HCT116 (cell line): ENCODE data around the gene PAM16. TPM values are rescaled to one million over a fixed set of nuclear protein-coding genes. Genes with fewer than 3 reads are reported as not detected.

ENCODE experiments used
- ATAC-seq: fragments of 200-7000 bp; cut with Tn5 transposase; 2 replicates; pipeline ENCODE4 v1.9.1; 2020; ENCODE audit warnings: mild to moderate bottlenecking, moderate library complexity
- BruUV-seq: library from RNA; stranded (reverse); fragments of 400-500 nt; replicated peaks from 2 replicates; lab custom pipeline; 2021; lab: Mats Ljungman, UMichigan
- CTCF ChIA-PET: fragments of 300-600 bp; sonication (Branson Sonifier 250); formaldehyde crosslinking; loops from one replicate; lab custom pipeline; 2021; ENCODE audit warnings: antibody characterized with exemption; lab: Charles Lee
- POLR2A ChIA-PET: fragments of 300-600, 350-600 bp; sonication (Branson Sonifier 250); formaldehyde crosslinking; loops from one replicate; lab custom pipeline; 2021; ENCODE audit warnings: antibody characterized with exemption; lab: Charles Lee
- RAD21 ChIA-PET, 2 experiments: fragments of 300-600 bp; sonication (Branson Sonifier 250); formaldehyde crosslinking; loops; one replicate each; lab custom pipeline; 2023; ENCODE audit warnings: low total read pairs in 2 of 2; ENCODE audit not compliant: uncharacterized antibody in 2 of 2, unreplicated experiment in 2 of 2, low non-redundant PET in 1 of 2; lab: Charles Lee
- DNase-seq: peaks from one replicate; pipeline ENCODE4 v3.0.0-alpha.2; 2010; ENCODE audit warnings: low read depth, low spot score
- H2AFZ ChIP-seq: fragments of 200-600 bp; shearing (Covaris generic), sonication (generic); 2 replicates; pipeline ENCODE4 v1.6.1; 2017; ENCODE audit warnings: low read depth, mixed run types, mixed read lengths, antibody characterized with exemption, low read length; ENCODE audit not compliant: poor library complexity, severe bottlenecking
- H3K27ac ChIP-seq: 2 replicates; pipeline ENCODE4 v1.5.1; 2012; ENCODE audit warnings: low read depth, low read length
- H3K27me3 ChIP-seq: fragments of 200-600 bp; sonication (generic); 2 replicates; pipeline ENCODE4 v1.6.1; 2016; ENCODE audit warnings: mixed run types, low read length, mixed read lengths; ENCODE audit not compliant: insufficient read depth
- H3K36me3 ChIP-seq, 2 experiments: fragments of 200-500 bp in 1 of 2; fragments of 200-600 bp in 1 of 2; sonication (Bioruptor generic) in 1 of 2; sonication (generic) in 1 of 2; 2 replicates each; pipeline versions ENCODE4 v1.5.1 to v1.6.1; 2014 to 2016; ENCODE audit warnings: low read length in 2 of 2, inconsistent platforms in 1 of 2, mixed read lengths in 1 of 2, mixed run types in 1 of 2; ENCODE audit not compliant: insufficient read depth in 2 of 2, control insufficient read depth in 1 of 2
- H3K4me1 ChIP-seq, 2 experiments: fragments of 200-600 bp in 1 of 2; sonication (generic) in 1 of 2; 2 replicates each; pipeline versions ENCODE4 v1.5.1 to v1.6.1; 2012 to 2017; ENCODE audit warnings: low read length in 2 of 2, inconsistent platforms in 1 of 2, mild to moderate bottlenecking in 1 of 2, mixed read lengths in 1 of 2, mixed run types in 1 of 2, moderate library complexity in 1 of 2; ENCODE audit not compliant: insufficient read depth in 2 of 2, control insufficient read depth in 1 of 2
- H3K4me2 ChIP-seq: fragments of 200-600 bp; sonication (generic); 2 replicates; pipeline ENCODE4 v1.6.1; 2017; ENCODE audit warnings: mixed run types, low read length, mixed read lengths
- H3K4me3 ChIP-seq, 2 experiments: fragments of 200-600 bp in 1 of 2; sonication (generic) in 1 of 2; replicated peaks in 1 of 2; 2 replicates each; pipeline ENCODE4 v1.5.1; 2011 to 2016; ENCODE audit warnings: low read length in 2 of 2, control low read depth in 1 of 2, low read depth in 1 of 2, mild to moderate bottlenecking in 1 of 2, mixed read lengths in 1 of 2, mixed run types in 1 of 2
- H3K79me2 ChIP-seq: fragments of 200-600 bp; sonication (generic); 2 replicates; pipeline ENCODE4 v1.6.1; 2017; ENCODE audit warnings: mild to moderate bottlenecking, mixed run types, low read length, moderate library complexity, mixed read lengths; ENCODE audit not compliant: insufficient read depth
- H3K9ac ChIP-seq: fragments of 200-600 bp; sonication (generic); 2 replicates; pipeline ENCODE4 v1.6.1; 2016; ENCODE audit warnings: low read length, mixed read lengths
- H3K9me2 ChIP-seq: fragments of 200-600 bp; sonication (generic), shearing (Covaris generic); 2 replicates; pipeline ENCODE4 v1.6.1; 2017; ENCODE audit warnings: mixed run types, mild to moderate bottlenecking, moderate library complexity; ENCODE audit not compliant: insufficient read depth
- H3K9me3 ChIP-seq, 2 experiments: fragments of 200-500 bp in 1 of 2; fragments of 200-600 bp in 1 of 2; sonication (Bioruptor generic) in 1 of 2; sonication (generic) in 1 of 2; 2 replicates each; pipeline ENCODE4 v1.6.1; 2014 to 2017; ENCODE audit warnings: low read length in 2 of 2, mixed read lengths in 2 of 2, inconsistent platforms in 1 of 2, low read depth in 1 of 2, mild to moderate bottlenecking in 1 of 2, mixed run types in 1 of 2, moderate library complexity in 1 of 2; ENCODE audit not compliant: control insufficient read depth in 1 of 2, insufficient read depth in 1 of 2
- H4K20me1 ChIP-seq: fragments of 200-600 bp; sonication (generic), shearing (Covaris generic); 2 replicates; pipeline ENCODE4 v1.6.1; 2017; ENCODE audit warnings: mixed run types, mild to moderate bottlenecking, moderate library complexity; ENCODE audit not compliant: insufficient read depth
- ATF3 ChIP-seq: IDR thresholded peaks from 2 replicates; pipeline ENCODE4 v1.6.1; 2012
- ELF1 ChIP-seq: IDR thresholded peaks from 2 replicates; pipeline ENCODE4 v1.6.1; 2012; ENCODE audit warnings: low read depth, borderline replicate concordance
- EZH2 ChIP-seq: fragments of 200-600 bp; sonication (generic); IDR thresholded peaks from 2 replicates; pipeline ENCODE4 v1.6.1; 2017; ENCODE audit warnings: antibody characterized with exemption, mixed run types
- JUND ChIP-seq: IDR thresholded peaks from 2 replicates; pipeline ENCODE4 v1.6.1; 2012
- MAX ChIP-seq: IDR thresholded peaks from 2 replicates; pipeline ENCODE4 v1.6.1; 2012
- POLR2A ChIP-seq: IDR thresholded peaks from 2 replicates; pipeline ENCODE4 v1.7.0; 2011; ENCODE audit warnings: borderline replicate concordance; ENCODE audit not compliant: insufficient read depth, insufficient read length; ENCODE audit errors: extremely low read depth
- POLR2AphosphoS5 ChIP-seq: IDR thresholded peaks from 2 replicates; pipeline ENCODE4 v1.6.1; 2011; ENCODE audit warnings: mild to moderate bottlenecking, low read depth, low read length, moderate library complexity
- RAD21 ChIP-seq: IDR thresholded peaks from 2 replicates; pipeline ENCODE4 v1.6.1; 2012; ENCODE audit warnings: low read depth, mild to moderate bottlenecking
- REST ChIP-seq: IDR thresholded peaks from 2 replicates; pipeline ENCODE4 v1.6.1; 2012; ENCODE audit warnings: low read depth
- SIN3A ChIP-seq: IDR thresholded peaks from 2 replicates; pipeline ENCODE4 v1.6.1; 2012; ENCODE audit warnings: low read depth
- SP1 ChIP-seq: IDR thresholded peaks from 2 replicates; pipeline ENCODE4 v1.6.1; 2012; ENCODE audit warnings: low read depth
- SRF ChIP-seq: IDR thresholded peaks from 2 replicates; pipeline ENCODE4 v1.6.1; 2012; ENCODE audit warnings: low read depth
- ZBTB33 ChIP-seq: IDR thresholded peaks from 2 replicates; pipeline ENCODE4 v1.6.1; 2011; ENCODE audit warnings: mild to moderate bottlenecking, low read length, moderate library complexity; ENCODE audit not compliant: insufficient replicate concordance; ENCODE audit errors: extremely low read depth
- ZFX ChIP-seq: fragments of 450-650 bp; IDR thresholded peaks from 2 replicates; pipeline ENCODE4 v1.6.1; 2017
- ZNF274 ChIP-seq: fragments of 200-500 bp; sonication (Bioruptor generic); IDR thresholded peaks from 2 replicates; pipeline ENCODE4 v1.6.1; 2014; ENCODE audit warnings: mild to moderate bottlenecking, low read depth, low read length, inconsistent platforms
- intact Hi-C: fragments of 100-400 bp; cut with micrococcal nuclease; formaldehyde crosslinking; loops from 2 replicates; pipeline ENCODE4 v1.10.0; 2022
- total RNA-seq: library from RNA; stranded (reverse); gene quantifications from one replicate; pipeline ENCODE4 v1.2.1, GENCODE V29; 2021; ENCODE audit not compliant: unreplicated experiment

Gene PAM16
- total RNA-seq, 1 experiment from 2014 or later: 102 TPM

GRCh38 chr16:4333308-4333638 lies 17.8 kb downstream of the PAM16 start:
- H3K9me2 ChIP-seq: no peaks in the 10 kb centered on the region
- no peak overlapping the region for H3K4me3 ChIP-seq
- H3K9me3 ChIP-seq: no peaks in the 10 kb centered on the region
- ChIA-PET POLR2A (no interaction called here), CTCF (interaction anchor here (1.2 kb wide), 1 partner anchor 79 kb away, joined by 4 read pairs; no protein-coding TSS in a partner anchor), RAD21 (no interaction called here)
- no TSS peak for BruUV-seq
- intact Hi-C loops: no loop called here
- H2AFZ ChIP-seq: no peak overlapping the region
- H3K79me2 ChIP-seq: peaks cover 52% of the 10 kb centered on the region
- H3K27ac ChIP-seq: no peak overlapping the region
- peaks cover 0 to 13% of the 10 kb centered on the region in 2 experiments; a peak in 2 of 4 replicates for H3K36me3 ChIP-seq
- ATAC-seq (no peak), DNase-seq (no peak)
- H3K9ac ChIP-seq: no peak overlapping the region
- TF ChIP-seq SP1 (no peak), REST (no peak), ATF3 (no peak), RAD21 (no peak), POLR2AphosphoS5 (no peak), ELF1 (no peak), MAX (no peak), EZH2 (no peak), ZFX (no peak), POLR2A (no peak), ZNF274 (no peak), SRF (no peak), ZBTB33 (no peak), SIN3A (no peak), JUND (no peak)
- H3K4me1 ChIP-seq: peaks cover 0 to 13% of the 10 kb centered on the region in 2 experiments; a peak in 1 of 4 replicates
- H3K27me3 ChIP-seq: no peaks in the 10 kb centered on the region
- H4K20me1 ChIP-seq: 0 out of 2 replicates have a peak, but pooled peaks cover 3% of the 10 kb centered on the region
- H3K4me2 ChIP-seq: no peak overlapping the region
